Panc1 (cell line): Measurements from ENCODE around the gene C3orf49.

ENCODE experiments used
- CTCF ChIP-seq: fragments of 450-650 bp; IDR thresholded peaks from 2 replicates; pipeline ENCODE4 v1.5.1; 2017; ENCODE audit warnings: mild to moderate bottlenecking
- POLR2AphosphoS5 ChIP-seq: IDR thresholded peaks from 2 replicates; pipeline ENCODE4 v1.6.1; 2012; ENCODE audit warnings: mild to moderate bottlenecking, low read depth, low read length, moderate library complexity
- SIN3A ChIP-seq: IDR thresholded peaks from 2 replicates; pipeline ENCODE4 v1.6.1; 2012; ENCODE audit warnings: low read depth, mild to moderate bottlenecking, low read length, moderate library complexity, borderline replicate concordance; ENCODE audit not compliant: insufficient read depth
- TF ChIP-seq, protein P1 (sequence below), 2 experiments: IDR thresholded peaks; 2 replicates each; pipeline ENCODE4 v1.6.1; 2011 to 2012; ENCODE audit warnings: low read depth in 2 of 2, control low read depth in 1 of 2, low read length in 1 of 2, mild to moderate bottlenecking in 1 of 2, moderate library complexity in 1 of 2; ENCODE audit not compliant: insufficient read depth in 1 of 2

DNA sequence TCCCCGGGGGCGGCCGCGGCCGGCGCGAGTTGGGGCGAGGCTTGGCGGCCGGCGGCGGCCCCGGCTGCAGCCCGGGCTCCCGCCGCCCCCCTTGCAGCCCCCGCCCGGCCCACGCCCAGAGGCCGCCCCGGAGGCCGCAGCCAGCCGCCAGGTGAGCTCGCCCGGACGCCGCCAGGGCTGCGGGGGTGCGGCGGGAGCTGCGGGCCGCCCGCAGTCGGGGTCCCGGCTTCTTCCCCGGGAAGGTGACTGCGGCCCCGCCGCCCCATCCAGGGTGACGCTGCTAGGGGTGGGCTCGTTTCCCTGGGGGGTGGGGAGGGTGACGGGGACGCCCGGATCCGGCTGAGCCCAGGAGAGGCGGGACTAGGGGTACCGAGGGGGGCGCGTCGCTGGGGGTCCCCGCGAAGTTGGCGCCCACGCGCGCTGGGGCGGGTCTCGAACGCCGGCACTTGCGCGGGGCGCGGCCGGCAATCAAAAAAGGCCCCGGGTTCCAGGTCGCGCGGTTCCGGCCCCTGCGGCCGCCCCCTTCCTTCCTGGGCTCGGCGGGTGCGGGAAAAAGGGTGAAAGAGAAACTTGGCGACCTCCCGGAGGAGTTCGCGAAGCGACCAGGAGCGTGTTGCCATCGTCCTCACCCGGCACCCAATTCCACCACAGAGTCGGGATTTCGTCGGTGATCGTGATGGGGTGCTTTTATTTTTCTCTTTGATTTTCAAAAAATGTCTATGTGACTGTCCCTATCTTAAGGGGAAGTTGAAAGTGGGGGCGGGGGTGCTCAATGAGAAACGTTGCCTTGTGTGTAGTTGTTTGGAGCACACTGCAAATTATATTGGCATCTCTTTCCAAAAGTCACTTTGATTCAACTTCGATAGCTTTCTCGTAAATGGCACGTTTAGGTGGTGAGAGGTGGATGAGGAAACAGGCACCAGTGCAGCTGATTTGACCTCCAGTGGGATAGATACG lies 45.2 kb downstream of the C3orf49 start:
- TF ChIP-seq CTCF (no peak), POLR2AphosphoS5 (no peak), SIN3A (no peak)
- TF ChIP-seq, protein P1, sequence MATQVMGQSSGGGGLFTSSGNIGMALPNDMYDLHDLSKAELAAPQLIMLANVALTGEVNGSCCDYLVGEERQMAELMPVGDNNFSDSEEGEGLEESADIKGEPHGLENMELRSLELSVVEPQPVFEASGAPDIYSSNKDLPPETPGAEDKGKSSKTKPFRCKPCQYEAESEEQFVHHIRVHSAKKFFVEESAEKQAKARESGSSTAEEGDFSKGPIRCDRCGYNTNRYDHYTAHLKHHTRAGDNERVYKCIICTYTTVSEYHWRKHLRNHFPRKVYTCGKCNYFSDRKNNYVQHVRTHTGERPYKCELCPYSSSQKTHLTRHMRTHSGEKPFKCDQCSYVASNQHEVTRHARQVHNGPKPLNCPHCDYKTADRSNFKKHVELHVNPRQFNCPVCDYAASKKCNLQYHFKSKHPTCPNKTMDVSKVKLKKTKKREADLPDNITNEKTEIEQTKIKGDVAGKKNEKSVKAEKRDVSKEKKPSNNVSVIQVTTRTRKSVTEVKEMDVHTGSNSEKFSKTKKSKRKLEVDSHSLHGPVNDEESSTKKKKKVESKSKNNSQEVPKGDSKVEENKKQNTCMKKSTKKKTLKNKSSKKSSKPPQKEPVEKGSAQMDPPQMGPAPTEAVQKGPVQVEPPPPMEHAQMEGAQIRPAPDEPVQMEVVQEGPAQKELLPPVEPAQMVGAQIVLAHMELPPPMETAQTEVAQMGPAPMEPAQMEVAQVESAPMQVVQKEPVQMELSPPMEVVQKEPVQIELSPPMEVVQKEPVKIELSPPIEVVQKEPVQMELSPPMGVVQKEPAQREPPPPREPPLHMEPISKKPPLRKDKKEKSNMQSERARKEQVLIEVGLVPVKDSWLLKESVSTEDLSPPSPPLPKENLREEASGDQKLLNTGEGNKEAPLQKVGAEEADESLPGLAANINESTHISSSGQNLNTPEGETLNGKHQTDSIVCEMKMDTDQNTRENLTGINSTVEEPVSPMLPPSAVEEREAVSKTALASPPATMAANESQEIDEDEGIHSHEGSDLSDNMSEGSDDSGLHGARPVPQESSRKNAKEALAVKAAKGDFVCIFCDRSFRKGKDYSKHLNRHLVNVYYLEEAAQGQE (IDR thresholded peaks at IDR 0.05; ENCODE audit: insufficient read depth in 1 of 2, low read depth in 2 of 2, low read length in 1 of 2): no peak
